GM23338 (cell line): ENCODE data around the gene TRMT11. TPM values are rescaled to one million over a fixed set of nuclear protein-coding genes. Genes with fewer than 3 reads are reported as not detected.

ENCODE experiments used
- ATAC-seq: fragments of 200-7000 bp; cut with Tn5 transposase; 3 replicates; pipeline ENCODE4 v1.9.1; 2020
- DNase-seq: peaks from one replicate; pipeline ENCODE4 v3.0.0-alpha.2; 2015; ENCODE audit warnings: low spot score
- H2AFZ ChIP-seq: fragments of 200-600 bp; sonication (generic); 2 replicates; pipeline ENCODE4 v1.8.0; 2016; ENCODE audit warnings: antibody characterized with exemption, mild to moderate bottlenecking, moderate library complexity
- H3F3A ChIP-seq: fragments of 200-600 bp; sonication (generic); replicated peaks from 2 replicates; pipeline ENCODE4 v1.8.0; 2017; ENCODE audit warnings: antibody characterized with exemption, mixed run types, low read depth
- H3K27ac ChIP-seq: fragments of 200-600 bp; sonication (generic); 2 replicates; pipeline ENCODE4 v1.6.1; 2016; ENCODE audit warnings: low read depth
- H3K27me3 ChIP-seq: fragments of 200-600 bp; sonication (generic); 2 replicates; pipeline ENCODE4 v1.8.0; 2016; ENCODE audit warnings: mild to moderate bottlenecking, mixed run types, moderate library complexity; ENCODE audit not compliant: insufficient read depth
- H3K36me3 ChIP-seq: fragments of 200-600 bp; sonication (generic); 2 replicates; pipeline ENCODE4 v1.8.0; 2016; ENCODE audit warnings: mild to moderate bottlenecking; ENCODE audit not compliant: insufficient read depth
- H3K4me1 ChIP-seq: fragments of 200-600 bp; sonication (generic); 2 replicates; pipeline ENCODE4 v1.8.0; 2016; ENCODE audit warnings: mild to moderate bottlenecking, moderate library complexity; ENCODE audit not compliant: insufficient read depth
- H3K4me2 ChIP-seq: fragments of 200-600 bp; sonication (generic); 2 replicates; pipeline ENCODE4 v1.7.1; 2017; ENCODE audit warnings: mixed run types
- H3K4me3 ChIP-seq: fragments of 200-600 bp; sonication (generic); 2 replicates; pipeline ENCODE4 v1.6.1; 2016; ENCODE audit warnings: mixed run types
- H3K79me2 ChIP-seq: fragments of 200-600 bp; sonication (generic); replicated peaks from 2 replicates; pipeline ENCODE4 v1.8.0; 2017; ENCODE audit warnings: mild to moderate bottlenecking; ENCODE audit not compliant: insufficient read depth
- H3K9me2 ChIP-seq: fragments of 200-600 bp; sonication (generic); 2 replicates; pipeline ENCODE4 v1.8.0; 2017; ENCODE audit not compliant: insufficient read depth
- H4K20me1 ChIP-seq: fragments of 200-600 bp; sonication (generic); replicated peaks from 2 replicates; pipeline ENCODE4 v1.8.0; 2017; ENCODE audit warnings: mild to moderate bottlenecking; ENCODE audit not compliant: insufficient read depth
- H3K27ac Mint-ChIP-seq: 2 replicates; pipeline ENCODE4 v1.8.0; 2020; ENCODE audit warnings: inconsistent platforms, mild to moderate bottlenecking, moderate library complexity, mixed read lengths
- H3K27me3 Mint-ChIP-seq: 3 replicates; pipeline ENCODE4 v1.8.0; 2022; ENCODE audit warnings: low read depth, mild to moderate bottlenecking, moderate library complexity, mixed read lengths, inconsistent platforms; ENCODE audit not compliant: insufficient read depth, poor library complexity
- H3K36me3 Mint-ChIP-seq: 3 replicates; pipeline ENCODE4 v1.8.0; 2021; ENCODE audit warnings: low read depth, mild to moderate bottlenecking, inconsistent platforms, moderate library complexity, mixed read lengths
- H3K4me1 Mint-ChIP-seq: 3 replicates; pipeline ENCODE4 v1.8.0; 2020; ENCODE audit warnings: mild to moderate bottlenecking, inconsistent platforms, mixed read lengths
- H3K4me3 Mint-ChIP-seq: 3 replicates; pipeline ENCODE4 v1.8.0; 2021; ENCODE audit warnings: moderate library complexity, mild to moderate bottlenecking, inconsistent platforms, mixed read lengths
- H3K9me3 Mint-ChIP-seq: 3 replicates; pipeline ENCODE4 v1.8.0; 2020; ENCODE audit warnings: moderate library complexity, mild to moderate bottlenecking, inconsistent platforms, mixed read lengths
- CTCF ChIP-seq, 2 experiments: fragments of 200-600 bp in 1 of 2; sonication (generic) in 1 of 2; conservative IDR thresholded peaks; 2 replicates each; pipeline versions ENCODE4 v1.5.1 to v1.6.1; 2016 to 2017; ENCODE audit warnings: antibody characterized with exemption in 2 of 2, low read depth in 2 of 2, mild to moderate bottlenecking in 2 of 2, moderate library complexity in 1 of 2
- JUNB ChIP-seq: IDR thresholded peaks from one replicate; pipeline ENCODE4 v1.6.1; 2016; ENCODE audit warnings: antibody characterized with exemption; ENCODE audit not compliant: unreplicated experiment
- POLR2AphosphoS5 ChIP-seq: IDR thresholded peaks from 2 replicates; pipeline ENCODE4 v1.6.1; 2016; ENCODE audit warnings: antibody characterized with exemption, low read depth
- ZNF114 ChIP-seq: fragments of 250-450 bp; sonication (Bioruptor Pico); IDR thresholded peaks from 2 replicates; pipeline ENCODE4 v1.5.0; 2020; ENCODE audit warnings: mild to moderate bottlenecking, moderate library complexity
- ZNF462 ChIP-seq: fragments of 250-450 bp; sonication (Bioruptor Pico); IDR thresholded peaks from 2 replicates; pipeline ENCODE4 v1.5.0; 2020; ENCODE audit warnings: mild to moderate bottlenecking, moderate library complexity
- polyA plus RNA-seq: library from polyadenylated mRNA; unstranded; fragments of >200 nt; fragmentation: Nextera tagmentation; extraction: Ambion mirVana; gene quantifications from 2 replicates; pipeline ENCODE4 v1.2.1, GENCODE V29; 2016
- total RNA-seq: library from RNA; depleted of rRNA; stranded (reverse); fragments of >200 nt; shearing (Covaris generic); gene quantifications from 2 replicates; pipeline ENCODE4 v1.2.3, GENCODE V29; 2014

TRMT11 gene
- total and polyA plus RNA-seq, 2 experiments from 2014 or later, result 49.5 to 50.9 TPM

- no peak for TF ChIP-seq ZNF462 (CRISPR knock-in tag)
- no peak for TF ChIP-seq POLR2AphosphoS5
- no peak for TF ChIP-seq CTCF (conservative IDR thresholded peaks at IDR 0.05; ENCODE audit: low read depth in 2 of 2)
- no peak for TF ChIP-seq ZNF114 (CRISPR knock-in tag)
- no peak for TF ChIP-seq JUNB
These were observed 80.7 kb downstream of the TRMT11 start (continued) for GRCh38 chr6:126067073-126067472.

GRCh38 chr6:126069449-126069848, 83.1 kb downstream of the TRMT11 start:
- ATAC-seq, result no peak
- H3K27me3 Mint-ChIP-seq, result peaks cover under 1% of the 10 kb centered on the region
- Histone ChIP-seq H3K27me3 (no peaks in the 10 kb centered on the region), H2AFZ (no peak overlapping the region), H3K4me3 (no peak overlapping the region), H3K36me3 (no peaks in the 10 kb centered on the region), H3K4me2 (no peak overlapping the region), H4K20me1 (no peaks in the 10 kb centered on the region; the same call in 1 of the 2 replicates), H3K27ac (no peak overlapping the region), H3K9me2 (no peaks in the 10 kb centered on the region), H3K79me2 (no peaks in the 10 kb centered on the region), H3K4me1 (0 out of 2 replicates have a peak, but pooled peaks cover under 1% of the 10 kb centered on the region), H3F3A (no peaks in the 10 kb centered on the region)
- no peak for TF ChIP-seq ZNF462 (CRISPR knock-in tag)
- no peaks in the 10 kb centered on the region for H3K4me1 Mint-ChIP-seq
- no peaks in the 10 kb centered on the region for H3K9me3 Mint-ChIP-seq
- H3K4me3 Mint-ChIP-seq, result no peak overlapping the region
- no peaks in the 10 kb centered on the region for H3K36me3 Mint-ChIP-seq
- H3K27ac Mint-ChIP-seq, result no peak overlapping the region
- no peak for DNase-seq
